ENCODE measurements around the gene DDI1. TPM values are rescaled to one million over a fixed set of nuclear protein-coding genes. Genes with fewer than 3 reads are reported as not detected.

Gene DDI1
- total RNA-seq (not detected), polyA plus RNA-seq (under 1 TPM in 1 of 4 donors, not detected in 3; 0.17 TPM)

GRCh38 chr11:104036588-104036987 is at the start of gene DDI1:
TSS of gene DDI1 (plus strand) at chr11:104036640. CDS start at chr11:104036823, 183 bp downstream.
- Histone ChIP-seq H3K27ac (ENCODE audit: insufficient read depth, low read length, poor library complexity, severe bottlenecking) (no peak within 1 kb of the TSS), H3K4me1 (ENCODE audit: control insufficient read depth, insufficient read depth, low read length, poor library complexity, severe bottlenecking) (no peaks in the 10 kb centered on the region), H3K27me3 (ENCODE audit: control insufficient read depth, insufficient read depth, low read length) (no peaks in the 10 kb centered on the region), H3K36me3 (ENCODE audit: control insufficient read depth, insufficient read depth, low read length) (no peaks in the 10 kb centered on the region), H3K4me3 (ENCODE audit: low read depth, low read length) (no peak within 1 kb of the TSS), H3K9me3 (ENCODE audit: control insufficient read depth in 2 of 2, low read length in 2 of 2) (no peaks in the 10 kb centered on the region)
- H3K27ac Mint-ChIP-seq: no peak within 1 kb of the TSS
- no peak within 1 kb of the TSS for H3K4me3 Mint-ChIP-seq
- H3K27me3 Mint-ChIP-seq: no peaks in the 10 kb centered on the region
- H3K36me3 Mint-ChIP-seq: no peaks in the 10 kb centered on the region
- peaks cover 0 to 2% (median 0%) of the 10 kb centered on the region in 7 donors for H3K9me3 Mint-ChIP-seq
- ATAC-seq (ENCODE audit: low read depth in 2 of 2) (no peak), DNase-seq (no peak)
- no peaks in the 10 kb centered on the region for H3K4me1 Mint-ChIP-seq

GRCh38 chr11:103987629-103988594 is 48.5 kb upstream of the DDI1 start:
- Histone ChIP-seq H3K4me3 (ENCODE audit: low read depth, low read length) (no peak overlapping the region), H3K9me3 (ENCODE audit: control insufficient read depth in 2 of 2, low read length in 2 of 2) (no peaks in the 10 kb centered on the region), H3K36me3 (ENCODE audit: control insufficient read depth, insufficient read depth, low read length) (no peaks in the 10 kb centered on the region), H3K27me3 (ENCODE audit: control insufficient read depth, insufficient read depth, low read length) (no peaks in the 10 kb centered on the region), H3K27ac (ENCODE audit: insufficient read depth, low read length, poor library complexity, severe bottlenecking) (no peak overlapping the region), H3K4me1 (ENCODE audit: control insufficient read depth, insufficient read depth, low read length, poor library complexity, severe bottlenecking) (no peaks in the 10 kb centered on the region)
- Mint-ChIP-seq H3K9me3 (peaks cover 0 to 3% (median 0%) of the 10 kb centered on the region in 7 donors), H3K4me3 (no peak overlapping the region), H3K4me1 (no peaks in the 10 kb centered on the region), H3K27me3 (no peaks in the 10 kb centered on the region), H3K27ac (no peak overlapping the region), H3K36me3 (no peaks in the 10 kb centered on the region)
- ATAC-seq (ENCODE audit: low read depth in 2 of 2) (no peak), DNase-seq (no peak)

- ATAC-seq (ENCODE audit: low read depth in 2 of 2): no peak
- no peak overlapping the region for H3K4me3 ChIP-seq (ENCODE audit: low read depth, low read length)
- no peaks in the 10 kb centered on the region for H3K27me3 ChIP-seq (ENCODE audit: control insufficient read depth, insufficient read depth, low read length)
- Mint-ChIP-seq H3K27ac (no peak overlapping the region), H3K4me3 (no peak overlapping the region), H3K4me1 (no peaks in the 10 kb centered on the region), H3K9me3 (peaks cover 0 to 3% (median 0%) of the 10 kb centered on the region in 7 donors), H3K27me3 (peaks cover 2% of the 10 kb centered on the region), H3K36me3 (no peaks in the 10 kb centered on the region)
- no peaks in the 10 kb centered on the region for H3K4me1 ChIP-seq (ENCODE audit: control insufficient read depth, insufficient read depth, low read length, poor library complexity, severe bottlenecking)
- H3K9me3 ChIP-seq (ENCODE audit: control insufficient read depth in 2 of 2, low read length in 2 of 2): no peaks in the 10 kb centered on the region
- no peaks in the 10 kb centered on the region for H3K36me3 ChIP-seq (ENCODE audit: control insufficient read depth, insufficient read depth, low read length)
- no peak overlapping the region for H3K27ac ChIP-seq (ENCODE audit: insufficient read depth, low read length, poor library complexity, severe bottlenecking)
- DNase-seq: no peak
Observed at GRCh38 chr11:103988595-103988969, 47.9 kb upstream of the DDI1 start.

- Mint-ChIP-seq H3K36me3 (no peaks in the 10 kb centered on the region), H3K4me3 (no peak overlapping the region), H3K27me3 (peaks cover 4% of the 10 kb centered on the region), H3K9me3 (peaks cover 0 to 2% (median 0%) of the 10 kb centered on the region in 7 donors), H3K4me1 (no peaks in the 10 kb centered on the region), H3K27ac (no peak overlapping the region)
- Histone ChIP-seq H3K4me1 (ENCODE audit: control insufficient read depth, insufficient read depth, low read length, poor library complexity, severe bottlenecking) (no peaks in the 10 kb centered on the region), H3K9me3 (ENCODE audit: control insufficient read depth in 2 of 2, low read length in 2 of 2) (no peaks in the 10 kb centered on the region), H3K36me3 (ENCODE audit: control insufficient read depth, insufficient read depth, low read length) (no peaks in the 10 kb centered on the region), H3K27me3 (ENCODE audit: control insufficient read depth, insufficient read depth, low read length) (no peaks in the 10 kb centered on the region), H3K27ac (ENCODE audit: insufficient read depth, low read length, poor library complexity, severe bottlenecking) (no peak overlapping the region), H3K4me3 (ENCODE audit: low read depth, low read length) (no peak overlapping the region)
- ATAC-seq (ENCODE audit: low read depth in 2 of 2) (no peak), DNase-seq (no peak)
Observed at GRCh38 chr11:103993507-103993906, 42.9 kb upstream of the DDI1 start.

GRCh38 chr11:103994094-103994493 is 42.3 kb upstream of the DDI1 start:
- Histone ChIP-seq H3K4me3 (ENCODE audit: low read depth, low read length) (no peak overlapping the region), H3K36me3 (ENCODE audit: control insufficient read depth, insufficient read depth, low read length) (no peaks in the 10 kb centered on the region), H3K4me1 (ENCODE audit: control insufficient read depth, insufficient read depth, low read length, poor library complexity, severe bottlenecking) (no peaks in the 10 kb centered on the region), H3K27me3 (ENCODE audit: control insufficient read depth, insufficient read depth, low read length) (no peaks in the 10 kb centered on the region), H3K27ac (ENCODE audit: insufficient read depth, low read length, poor library complexity, severe bottlenecking) (no peak overlapping the region), H3K9me3 (ENCODE audit: control insufficient read depth in 2 of 2, low read length in 2 of 2) (no peaks in the 10 kb centered on the region)
- Mint-ChIP-seq H3K36me3 (no peaks in the 10 kb centered on the region), H3K4me1 (no peaks in the 10 kb centered on the region), H3K4me3 (no peak overlapping the region), H3K27ac (no peak overlapping the region), H3K27me3 (peaks cover 4% of the 10 kb centered on the region), H3K9me3 (peaks cover 0 to 2% (median 0%) of the 10 kb centered on the region in 7 donors)
- DNase-seq (no peak), ATAC-seq (ENCODE audit: low read depth in 2 of 2) (no peak)

- peaks cover 0 to 2% (median 0%) of the 10 kb centered on the region in 7 donors for H3K9me3 Mint-ChIP-seq
- no peaks in the 10 kb centered on the region for H3K4me1 Mint-ChIP-seq
- Histone ChIP-seq H3K9me3 (ENCODE audit: control insufficient read depth in 2 of 2, low read length in 2 of 2) (no peaks in the 10 kb centered on the region), H3K4me1 (ENCODE audit: control insufficient read depth, insufficient read depth, low read length, poor library complexity, severe bottlenecking) (no peaks in the 10 kb centered on the region), H3K27ac (ENCODE audit: insufficient read depth, low read length, poor library complexity, severe bottlenecking) (no peak overlapping the region), H3K4me3 (ENCODE audit: low read depth, low read length) (no peak overlapping the region), H3K36me3 (ENCODE audit: control insufficient read depth, insufficient read depth, low read length) (no peaks in the 10 kb centered on the region), H3K27me3 (ENCODE audit: control insufficient read depth, insufficient read depth, low read length) (no peaks in the 10 kb centered on the region)
- H3K27me3 Mint-ChIP-seq: peaks cover 4% of the 10 kb centered on the region
- H3K4me3 Mint-ChIP-seq: no peak overlapping the region
- no peak overlapping the region for H3K27ac Mint-ChIP-seq
- no peaks in the 10 kb centered on the region for H3K36me3 Mint-ChIP-seq
- DNase-seq: no peak
- no peak for ATAC-seq (ENCODE audit: low read depth in 2 of 2)
Observed at GRCh38 chr11:103994518-103994917, 41.9 kb upstream of the DDI1 start.

GRCh38 chr11:103995896-103996295 is 40.5 kb upstream of the DDI1 start:
- Histone ChIP-seq H3K9me3 (ENCODE audit: control insufficient read depth in 2 of 2, low read length in 2 of 2) (no peaks in the 10 kb centered on the region), H3K27ac (ENCODE audit: insufficient read depth, low read length, poor library complexity, severe bottlenecking) (no peak overlapping the region), H3K4me3 (ENCODE audit: low read depth, low read length) (no peak overlapping the region), H3K36me3 (ENCODE audit: control insufficient read depth, insufficient read depth, low read length) (no peaks in the 10 kb centered on the region), H3K27me3 (ENCODE audit: control insufficient read depth, insufficient read depth, low read length) (no peaks in the 10 kb centered on the region), H3K4me1 (ENCODE audit: control insufficient read depth, insufficient read depth, low read length, poor library complexity, severe bottlenecking) (no peaks in the 10 kb centered on the region)
- H3K9me3 Mint-ChIP-seq: peaks cover 0 to 2% (median 0%) of the 10 kb centered on the region in 7 donors
- DNase-seq: no peak
- H3K36me3 Mint-ChIP-seq: no peaks in the 10 kb centered on the region
- H3K27ac Mint-ChIP-seq: no peak overlapping the region
- no peak for ATAC-seq (ENCODE audit: low read depth in 2 of 2)
- H3K27me3 Mint-ChIP-seq: peaks cover 4% of the 10 kb centered on the region
- no peak overlapping the region for H3K4me3 Mint-ChIP-seq
- H3K4me1 Mint-ChIP-seq: no peaks in the 10 kb centered on the region

- DNase-seq: no peak
- Histone ChIP-seq H3K27me3 (ENCODE audit: control insufficient read depth, insufficient read depth, low read length) (no peaks in the 10 kb centered on the region), H3K9me3 (ENCODE audit: control insufficient read depth in 2 of 2, low read length in 2 of 2) (no peaks in the 10 kb centered on the region), H3K36me3 (ENCODE audit: control insufficient read depth, insufficient read depth, low read length) (no peaks in the 10 kb centered on the region), H3K27ac (ENCODE audit: insufficient read depth, low read length, poor library complexity, severe bottlenecking) (no peak overlapping the region), H3K4me3 (ENCODE audit: low read depth, low read length) (no peak overlapping the region), H3K4me1 (ENCODE audit: control insufficient read depth, insufficient read depth, low read length, poor library complexity, severe bottlenecking) (no peaks in the 10 kb centered on the region)
- no peak overlapping the region for H3K4me3 Mint-ChIP-seq
- H3K27ac Mint-ChIP-seq: no peak overlapping the region
- H3K9me3 Mint-ChIP-seq: peaks cover 0 to 2% (median 0%) of the 10 kb centered on the region in 7 donors
- no peak for ATAC-seq (ENCODE audit: low read depth in 2 of 2)
- H3K27me3 Mint-ChIP-seq: peaks cover 4% of the 10 kb centered on the region
- H3K36me3 Mint-ChIP-seq: no peaks in the 10 kb centered on the region
- no peaks in the 10 kb centered on the region for H3K4me1 Mint-ChIP-seq
Observed at GRCh38 chr11:103997082-103997481, 39.4 kb upstream of the DDI1 start.
